T-cell (primary cell): ENCODE results near the gene SOX13. TPM values are rescaled to one million over a fixed set of nuclear protein-coding genes. Genes with fewer than 3 reads are reported as not detected.

Source experiments
- ATAC-seq, 4 experiments: fragments of 200-7000 bp in 3 of 4; fragments of 150-1000 bp in 1 of 4; cut with Tn5 transposase; replicated peaks in 1 of 4; 1 replicate in 3 of 4; 2 replicates in 1 of 4; pipeline ENCODE4 v1.10.0; 2021; ENCODE audit warnings: moderate library complexity in 3 of 4, mild to moderate bottlenecking in 2 of 4, moderate number of reproducible peaks in 1 of 4
- CTCF ChIA-PET, 2 donors: fragments of 300-600 bp; sonication (Branson Sonifier 250); formaldehyde crosslinking; loops; one replicate each; lab custom pipeline; 2022; ENCODE audit warnings: antibody characterized with exemption in 2 of 2; lab: Charles Lee
- POLR2A ChIA-PET, 2 donors: fragments of 300-600 bp; sonication (Branson Sonifier 250); formaldehyde crosslinking; loops; one replicate each; lab custom pipeline; 2022; ENCODE audit warnings: antibody characterized with exemption in 2 of 2; lab: Charles Lee
- DNase-seq, 35 experiments: peaks; one replicate each; pipeline versions ENCODE4 v3.0.0 to v3.0.0-alpha.2; 2013 to 2023
- H3K27ac ChIP-seq: one replicate; pipeline ENCODE4 v1.5.1; 2013; ENCODE audit warnings: low read length
- H3K27me3 ChIP-seq, 2 experiments: replicated peaks in 1 of 2; 1 replicate in 1 of 2; 2 replicates in 1 of 2; pipeline versions ENCODE4 v1.6.1 to v1.7.0; 2013; ENCODE audit warnings: low read length in 1 of 2, mixed read lengths in 1 of 2; ENCODE audit not compliant: control insufficient read depth in 2 of 2, insufficient read depth in 2 of 2; ENCODE audit errors: extremely low read depth in 1 of 2
- H3K36me3 ChIP-seq, 2 donors: 1 replicate in 1 of 2; 2 replicates in 1 of 2; pipeline versions ENCODE4 v1.6.1 to v1.7.0; 2013; ENCODE audit warnings: low read length in 1 of 2; ENCODE audit not compliant: control insufficient read depth in 2 of 2, insufficient read depth in 1 of 2; ENCODE audit errors: extremely low read depth in 1 of 2
- H3K4me1 ChIP-seq, 2 experiments: 1 replicate in 1 of 2; 2 replicates in 1 of 2; pipeline versions ENCODE4 v1.6.1 to v1.7.0; 2013; ENCODE audit warnings: low read length in 2 of 2, mixed read lengths in 1 of 2; ENCODE audit not compliant: insufficient read depth in 2 of 2, control insufficient read depth in 1 of 2; ENCODE audit errors: extremely low read depth in 1 of 2
- H3K4me3 ChIP-seq, 2 donors: 1 replicate in 1 of 2; 2 replicates in 1 of 2; pipeline versions ENCODE4 v1.5.1 to v1.7.0; 2013; ENCODE audit warnings: mild to moderate bottlenecking in 2 of 2, low read length in 1 of 2, moderate library complexity in 1 of 2; ENCODE audit not compliant: control insufficient read depth in 1 of 2; ENCODE audit errors: extremely low read depth in 1 of 2
- H3K9me3 ChIP-seq: 2 replicates; pipeline ENCODE4 v1.7.0; 2013
- H3K27ac Mint-ChIP-seq, 2 donors: one replicate each; pipeline ENCODE4 v1.8.0; 2020 to 2021; ENCODE audit warnings: mild to moderate bottlenecking in 2 of 2, mixed read lengths in 2 of 2
- H3K27me3 Mint-ChIP-seq, 2 donors: one replicate each; pipeline ENCODE4 v1.8.0; 2021 to 2022; ENCODE audit warnings: mixed read lengths in 2 of 2
- H3K36me3 Mint-ChIP-seq: one replicate; pipeline ENCODE4 v1.8.0; 2021; ENCODE audit warnings: mixed read lengths
- H3K4me1 Mint-ChIP-seq, 3 donors: one replicate each; pipeline ENCODE4 v1.8.0; 2020 to 2022; ENCODE audit warnings: mixed read lengths in 3 of 3, mild to moderate bottlenecking in 1 of 3
- H3K4me3 Mint-ChIP-seq, 3 donors: one replicate each; pipeline ENCODE4 v1.8.0; 2020 to 2022; ENCODE audit warnings: mild to moderate bottlenecking in 3 of 3, mixed read lengths in 3 of 3, moderate library complexity in 3 of 3
- H3K9me3 Mint-ChIP-seq, 3 donors: one replicate each; pipeline ENCODE4 v1.8.0; 2020 to 2022; ENCODE audit warnings: mixed read lengths in 3 of 3
- WGBS: methylation state at CpG from one replicate; pipeline ENCODE4 v1.1.5; 2013; ENCODE audit warnings: missing lambda C conversion rate; ENCODE audit not compliant: insufficient coverage; 5-methylcytosine and 5-hydroxymethylcytosine counted together
- total RNA-seq, 35 experiments: library from RNA in 6 of 35; stranded (reverse) in 6 of 35; fragments of 120-200 nt in 1 of 35; gene quantifications; one replicate each; pipeline versions ENCODE4 v1.2.1 to v1.2.4 and lab custom pipeline; 2013 to 2026

The SOX13 gene
- total RNA-seq, 5 donors from 2014 or later (not counting 1 experiment from before 2014, with no cell fraction given) = 3.2 to 9.4 (median 5.2) TPM

- H3K27ac ChIP-seq = no peak overlapping the region
- peaks cover 0 to 20% of the 10 kb centered on the region in 2 experiments for H3K27me3 ChIP-seq
- ATAC-seq = no peak
- Mint-ChIP-seq H3K4me1 (peaks cover 4 to 11% (median 6%) of the 10 kb centered on the region in 3 donors), H3K27ac (no peak overlapping the region), H3K9me3 (no peaks in the 10 kb centered on the region), H3K4me3 (no peak overlapping the region), H3K36me3 (no peaks in the 10 kb centered on the region), H3K27me3 (no peaks in the 10 kb centered on the region)
- peak in 1 of 35 experiments; percentile 40 for DNase-seq
- ChIA-PET CTCF (interaction anchor here (0.9 to 3.2 kb wide), 7 partner anchors 236 to 623 kb away, joined by 3 to 24 read pairs (median 5); partner anchors contain the start of gene SNRPE (in 1 of the 2)), POLR2A (no interaction called here)
- H3K4me1 ChIP-seq = peaks cover 0 to 8% of the 10 kb centered on the region in 2 experiments
- no peak overlapping the region for H3K4me3 ChIP-seq
- WGBS = no CpG with 5 or more reads among the region's 5 CpGs
- no peaks in the 10 kb centered on the region for H3K9me3 ChIP-seq
- no peaks in the 10 kb centered on the region for H3K36me3 ChIP-seq
These were observed 54.8 kb downstream of the SOX13 start for GRCh38 chr1:204127597-204128242.

- Histone ChIP-seq H3K4me1 (peaks cover 0 to 8% of the 10 kb centered on the region in 2 experiments), H3K27me3 (peaks cover 0 to 17% of the 10 kb centered on the region in 2 experiments), H3K4me3 (no peak overlapping the region), H3K9me3 (no peaks in the 10 kb centered on the region), H3K36me3 (no peaks in the 10 kb centered on the region), H3K27ac (no peak overlapping the region)
- POLR2A ChIA-PET = no interaction called here
- Mint-ChIP-seq H3K27ac (no peak overlapping the region), H3K4me3 (peak overlapping the region in 1 of 3 donors; percentile 6), H3K9me3 (no peaks in the 10 kb centered on the region), H3K27me3 (no peaks in the 10 kb centered on the region), H3K36me3 (no peaks in the 10 kb centered on the region), H3K4me1 (peaks cover 4 to 11% (median 6%) of the 10 kb centered on the region in 3 donors)
- WGBS = 90% methylated on average over 2 of the region's 4 CpGs
- ATAC-seq (no peak), DNase-seq (no peak)
- CTCF ChIA-PET = interaction anchor here (0.5 to 3.2 kb wide), 17 partner anchors 9 to 861 kb away, joined by 3 to 24 read pairs (median 4); partner anchors contain the start of gene SNRPE (in 1 of the 2)
These were observed 55.6 kb downstream of the SOX13 start for GRCh38 chr1:204128464-204128963.

GRCh38 chr1:204128964-204129896 lies 56.3 kb downstream of the SOX13 start:
- H3K36me3 ChIP-seq = no peaks in the 10 kb centered on the region
- peaks cover 0 to 17% of the 10 kb centered on the region in 2 experiments for H3K27me3 ChIP-seq
- peaks cover 0 to 8% of the 10 kb centered on the region in 2 experiments for H3K4me1 ChIP-seq
- POLR2A ChIA-PET = interaction anchor here in 1 of 2 donors (0.6 to 0.7 kb wide), 2 partner anchors 1553 to 1859 kb away, joined by 3 to 5 read pairs; no protein-coding TSS in a partner anchor
- no peak overlapping the region for H3K27ac Mint-ChIP-seq
- H3K27ac ChIP-seq = no peak overlapping the region
- CTCF ChIA-PET = interaction anchor here (0.5 to 3.2 kb wide), 19 partner anchors 9 to 862 kb away, joined by 3 to 24 read pairs (median 4); partner anchors contain the start of gene SNRPE (in 1 of the 2)
- DNase-seq = peak in 32 of 35 experiments; percentile 24 to 82 (median 48)
- 43% methylated on average over 17 of the region's 29 CpGs for WGBS
- peaks cover 4 to 11% (median 6%) of the 10 kb centered on the region in 3 donors for H3K4me1 Mint-ChIP-seq
- H3K9me3 Mint-ChIP-seq = no peaks in the 10 kb centered on the region
- no peaks in the 10 kb centered on the region for H3K9me3 ChIP-seq
- ATAC-seq = peak; percentile 84 to 92 (median 86)
- H3K36me3 Mint-ChIP-seq = no peaks in the 10 kb centered on the region
- no peaks in the 10 kb centered on the region for H3K27me3 Mint-ChIP-seq
- peak overlapping the region in 1 of 3 donors; percentile 6 for H3K4me3 Mint-ChIP-seq
- H3K4me3 ChIP-seq = no peak overlapping the region

GRCh38 chr1:204130178-204130577 lies 57.3 kb downstream of the SOX13 start:
- Histone ChIP-seq H3K9me3 (no peaks in the 10 kb centered on the region), H3K27me3 (peaks cover 0 to 17% of the 10 kb centered on the region in 2 experiments), H3K27ac (no peak overlapping the region), H3K4me3 (no peak overlapping the region), H3K4me1 (peaks cover 0 to 8% of the 10 kb centered on the region in 2 experiments), H3K36me3 (no peaks in the 10 kb centered on the region)
- no peaks in the 10 kb centered on the region for H3K9me3 Mint-ChIP-seq
- H3K27ac Mint-ChIP-seq = no peak overlapping the region
- no peaks in the 10 kb centered on the region for H3K36me3 Mint-ChIP-seq
- no peaks in the 10 kb centered on the region for H3K27me3 Mint-ChIP-seq
- WGBS = 79% methylated on average over 4 of the region's 4 CpGs
- CTCF ChIA-PET = interaction anchor here in 1 of 2 donors (0.6 to 3.2 kb wide), 2 partner anchors 12 to 270 kb away, joined by 4 to 19 read pairs; partner anchors contain the start of gene SNRPE
- H3K4me1 Mint-ChIP-seq = peaks cover 4 to 11% (median 6%) of the 10 kb centered on the region in 3 donors
- ATAC-seq = no peak
- no peak for DNase-seq
- POLR2A ChIA-PET = interaction anchor here (0.6 to 0.7 kb wide), 2 partner anchors 21 to 1554 kb away, joined by 3 to 5 read pairs; no protein-coding TSS in a partner anchor
- H3K4me3 Mint-ChIP-seq = no peak overlapping the region

- 79% methylated on average over 2 of the region's 11 CpGs for WGBS
- Histone ChIP-seq H3K4me3 (no peak overlapping the region), H3K27me3 (peaks cover 0 to 17% of the 10 kb centered on the region in 2 experiments), H3K4me1 (peaks cover 0 to 8% of the 10 kb centered on the region in 2 experiments), H3K36me3 (no peaks in the 10 kb centered on the region), H3K27ac (no peak overlapping the region), H3K9me3 (no peaks in the 10 kb centered on the region)
- Mint-ChIP-seq H3K4me3 (no peak overlapping the region), H3K27me3 (no peaks in the 10 kb centered on the region), H3K9me3 (no peaks in the 10 kb centered on the region), H3K27ac (no peak overlapping the region), H3K36me3 (no peaks in the 10 kb centered on the region), H3K4me1 (peaks cover 4 to 11% (median 6%) of the 10 kb centered on the region in 3 donors)
- POLR2A ChIA-PET = no interaction called here
- DNase-seq (no peak), ATAC-seq (no peak)
- CTCF ChIA-PET = interaction anchor here in 1 of 2 donors (3.2 kb wide), 1 partner anchor 271 kb away, joined by 19 read pairs; the partner anchor contains the start of gene SNRPE
These were observed 58.3 kb downstream of the SOX13 start for GRCh38 chr1:204130981-204131892.
